Measurements from ENCODE around the gene STAT2.
"Not testable (repeated sequence)": the region's sequence is repeated elsewhere in the genome, so short reads cannot be mapped to it uniquely, and the experiment has no call there.

The STAT2 gene

DNA sequence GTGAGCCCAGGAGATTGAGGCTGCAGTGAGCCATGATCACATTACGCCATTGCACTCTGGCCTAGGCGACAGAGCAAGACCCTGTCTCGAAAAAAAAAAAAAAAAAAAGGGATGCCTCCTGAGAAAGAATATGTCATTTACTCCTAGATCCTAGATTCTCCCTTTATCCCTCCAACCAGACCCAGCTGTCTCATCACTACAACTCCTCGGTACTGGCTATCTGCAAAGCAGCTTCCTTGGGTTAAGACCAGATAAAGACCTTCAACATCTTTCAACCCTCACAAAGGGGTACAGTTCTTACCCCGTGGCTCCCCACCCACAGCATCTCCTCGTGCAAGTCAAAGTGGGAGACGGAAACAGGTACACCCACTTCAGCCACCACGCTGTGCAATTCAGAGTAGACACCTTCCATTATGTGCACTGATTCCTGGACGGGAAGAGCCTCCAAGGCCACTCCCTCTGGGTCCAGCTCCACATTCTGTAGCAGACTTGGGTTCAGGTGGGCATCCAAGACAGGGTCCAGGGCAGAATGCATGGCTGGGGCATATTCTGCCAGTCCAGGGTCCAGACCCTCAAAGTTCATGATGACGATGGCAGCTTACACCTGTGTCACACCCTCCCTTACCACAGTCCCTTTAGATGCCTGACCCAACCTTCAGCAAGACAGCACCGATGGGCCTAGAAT is 27.3 kb downstream of the STAT2 start:
- no peak for DNase-seq (ENCODE audit: low read depth in 2 of 3, low spot score in 1 of 3)

DNA sequence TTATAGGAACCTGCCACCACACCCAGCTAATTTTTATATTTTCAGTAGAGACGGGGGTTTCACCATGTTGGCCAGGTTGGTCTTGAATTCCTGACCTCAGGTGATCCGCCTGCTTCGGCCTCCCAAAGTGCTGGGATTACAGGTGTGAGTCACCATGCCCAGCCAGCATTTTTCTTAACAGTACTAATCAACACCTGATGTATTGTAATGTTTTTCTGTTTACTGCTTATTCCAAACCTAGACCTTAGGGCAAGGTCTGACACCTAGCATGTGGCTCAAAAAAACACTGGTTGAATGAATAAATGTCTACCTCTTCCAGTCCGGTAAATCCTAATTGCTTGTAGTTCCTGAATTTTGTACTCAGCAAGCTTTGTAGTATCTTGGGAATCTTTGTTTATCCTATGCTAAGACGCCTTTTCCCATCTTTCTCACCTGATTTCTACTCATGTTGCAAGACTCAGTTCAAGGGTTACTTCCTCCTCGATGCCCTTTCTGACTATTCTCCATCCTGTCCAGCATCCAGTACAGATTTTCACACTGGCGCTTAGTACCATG is 28.9 kb downstream of the STAT2 start:
- DNase-seq (ENCODE audit: low read depth in 2 of 3, low spot score in 1 of 3): no peak

GRCh38 chr12:56326533-56326932 is 33.4 kb downstream of the STAT2 start:
- DNase-seq (ENCODE audit: low read depth in 2 of 3, low spot score in 1 of 3): no peak

GRCh38 chr12:56326126-56326525 is 33.8 kb downstream of the STAT2 start:
- no peak for DNase-seq (ENCODE audit: low read depth in 2 of 3, low spot score in 1 of 3)

- no peak for DNase-seq (ENCODE audit: low read depth in 2 of 3, low spot score in 1 of 3)
These were observed 35.7 kb downstream of the STAT2 start for GRCh38 chr12:56324206-56324605.

GRCh38 chr12:56321610-56322009 is 38.3 kb downstream of the STAT2 start:
- not testable (repeated sequence) for DNase-seq (ENCODE audit: low read depth in 2 of 3, low spot score in 1 of 3)

- DNase-seq (ENCODE audit: low read depth in 2 of 3, low spot score in 1 of 3): no peak
These were observed 38.9 kb downstream of the STAT2 start for GRCh38 chr12:56321027-56321426.

DNA sequence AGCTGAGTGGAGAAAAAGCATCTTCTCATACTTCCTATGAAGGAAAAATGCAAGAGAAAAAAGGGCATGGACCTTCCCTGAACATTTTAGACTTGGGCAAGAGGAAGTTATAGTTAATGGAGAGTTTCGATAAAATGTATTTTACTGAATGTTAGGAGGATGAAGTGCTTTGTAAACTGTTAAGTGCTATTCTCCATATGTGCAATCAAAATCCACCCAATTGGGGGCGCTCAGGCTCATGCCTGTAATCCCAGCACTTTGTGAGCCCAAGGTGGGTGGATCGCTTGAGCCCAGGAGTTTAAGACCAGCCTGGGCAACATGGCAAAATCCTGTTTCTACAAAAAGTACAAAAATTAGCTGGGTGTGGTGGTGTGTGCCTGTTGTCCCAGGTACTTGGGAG is 42.2 kb downstream of the STAT2 start:
- no peak for DNase-seq (ENCODE audit: low read depth in 2 of 3, low spot score in 1 of 3)

GRCh38 chr12:56315622-56316473 is 44.1 kb downstream of the STAT2 start, which contains the start of gene CNPY2:
Gene CNPY2 (minus strand): TSS chr12:56315988. CDS start chr12:56315217, 771 bp downstream.
- peak; percentile 86 to 91 (median 89) for DNase-seq (ENCODE audit: low read depth in 2 of 3, low spot score in 1 of 3)

- no peak for DNase-seq (ENCODE audit: low read depth in 2 of 3, low spot score in 1 of 3)
These were observed 44.7 kb downstream of the STAT2 start for GRCh38 chr12:56315249-56315621.

DNA sequence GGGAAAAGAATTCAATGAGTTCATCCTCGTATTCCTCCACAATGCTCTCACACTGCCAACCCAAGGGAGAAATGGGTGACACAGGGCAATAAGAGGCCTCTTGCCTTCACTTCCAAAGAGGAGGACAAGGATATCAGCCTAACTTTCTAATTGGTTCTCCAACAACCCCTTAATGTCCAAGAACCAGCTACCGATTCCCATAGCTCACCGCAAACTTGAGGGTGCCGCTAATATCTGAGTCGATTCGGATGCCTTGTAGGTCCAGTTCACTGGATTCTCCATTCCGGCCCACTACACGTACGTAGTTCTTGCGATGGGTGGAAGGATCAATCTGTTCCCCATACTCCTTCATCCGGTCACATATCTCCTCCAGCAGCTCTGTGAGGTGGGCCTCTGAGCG is 48.9 kb downstream of the STAT2 start:
- no peak for DNase-seq (ENCODE audit: low read depth in 2 of 3, low spot score in 1 of 3)

DNA sequence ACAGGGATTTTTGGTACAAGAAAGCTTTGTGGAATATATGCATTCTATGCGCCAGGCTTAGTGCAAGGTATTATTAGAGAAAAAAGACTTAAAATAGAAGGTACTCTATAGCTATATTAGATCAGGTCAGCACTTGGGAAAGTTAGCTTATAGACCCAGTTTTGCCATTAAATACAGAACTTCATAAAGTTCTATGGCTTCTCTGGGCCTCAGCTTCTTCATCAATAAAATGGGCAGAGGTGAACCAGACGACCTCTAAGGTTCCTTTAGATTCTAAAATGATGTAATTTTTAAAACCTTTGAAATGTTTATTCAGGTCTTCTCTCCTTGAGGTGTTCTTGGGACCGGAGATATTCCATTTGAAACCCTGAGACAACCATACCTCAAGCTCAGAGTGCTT is 51.2 kb downstream of the STAT2 start:
- DNase-seq (ENCODE audit: low read depth in 2 of 3, low spot score in 1 of 3): no peak

- DNase-seq (ENCODE audit: low read depth in 2 of 3, low spot score in 1 of 3): no peak
These were observed 52.5 kb downstream of the STAT2 start for GRCh38 chr12:56307221-56307965.

DNA sequence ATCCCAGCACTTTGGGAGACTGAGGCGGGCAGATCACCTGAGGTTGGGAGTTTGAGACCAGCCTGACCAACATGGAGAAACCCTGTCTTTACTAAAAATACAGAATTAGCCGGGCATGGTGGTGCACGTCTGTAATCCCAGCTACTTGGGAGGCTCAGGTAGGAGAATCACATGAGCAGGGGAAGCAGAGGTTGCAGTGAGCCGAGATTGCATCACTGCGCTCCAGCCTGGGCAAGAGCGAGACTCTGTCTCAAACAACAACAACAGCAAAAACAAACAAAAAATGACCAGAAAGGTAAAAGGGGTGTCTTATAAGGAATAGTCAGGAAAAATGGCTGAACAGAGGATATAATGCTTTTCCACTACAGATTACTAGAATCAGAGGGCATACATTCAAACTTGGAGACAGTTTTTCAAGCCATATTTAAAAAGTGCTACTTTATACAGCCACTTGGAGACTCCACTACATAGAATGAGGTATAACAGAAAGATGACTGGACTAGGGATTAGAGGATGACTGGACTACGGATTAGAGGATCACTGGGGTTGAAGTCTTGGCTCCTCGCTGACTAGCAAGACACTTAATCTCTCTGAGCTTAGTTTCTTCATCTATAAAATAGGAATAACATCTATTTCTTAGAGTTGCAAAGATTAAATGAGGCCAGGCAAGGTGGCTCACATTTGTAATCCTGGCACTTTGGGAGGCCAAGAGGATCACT is 54.9 kb downstream of the STAT2 start:
- DNase-seq (ENCODE audit: low read depth in 2 of 3, low spot score in 1 of 3): no peak

DNA sequence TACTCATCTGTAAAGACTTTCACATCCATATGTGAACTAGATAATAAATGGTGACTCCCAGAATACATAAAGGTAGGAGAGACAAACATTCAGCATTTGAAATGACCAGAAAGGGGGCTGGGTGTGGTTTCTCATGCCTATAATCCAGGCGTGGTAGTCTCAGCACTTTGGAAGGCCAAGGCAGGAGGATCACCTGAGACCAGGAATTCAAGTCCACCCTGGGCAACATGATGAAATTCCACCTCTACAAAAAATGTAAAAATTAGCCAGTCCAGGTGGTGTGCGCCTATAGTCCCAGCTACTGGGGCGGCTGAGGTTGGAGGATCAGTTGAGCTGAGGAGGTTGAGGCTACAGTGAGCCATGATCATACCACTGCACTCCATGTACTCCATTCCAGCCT is 55.6 kb downstream of the STAT2 start:
- DNase-seq (ENCODE audit: low read depth in 2 of 3, low spot score in 1 of 3): no peak

DNA sequence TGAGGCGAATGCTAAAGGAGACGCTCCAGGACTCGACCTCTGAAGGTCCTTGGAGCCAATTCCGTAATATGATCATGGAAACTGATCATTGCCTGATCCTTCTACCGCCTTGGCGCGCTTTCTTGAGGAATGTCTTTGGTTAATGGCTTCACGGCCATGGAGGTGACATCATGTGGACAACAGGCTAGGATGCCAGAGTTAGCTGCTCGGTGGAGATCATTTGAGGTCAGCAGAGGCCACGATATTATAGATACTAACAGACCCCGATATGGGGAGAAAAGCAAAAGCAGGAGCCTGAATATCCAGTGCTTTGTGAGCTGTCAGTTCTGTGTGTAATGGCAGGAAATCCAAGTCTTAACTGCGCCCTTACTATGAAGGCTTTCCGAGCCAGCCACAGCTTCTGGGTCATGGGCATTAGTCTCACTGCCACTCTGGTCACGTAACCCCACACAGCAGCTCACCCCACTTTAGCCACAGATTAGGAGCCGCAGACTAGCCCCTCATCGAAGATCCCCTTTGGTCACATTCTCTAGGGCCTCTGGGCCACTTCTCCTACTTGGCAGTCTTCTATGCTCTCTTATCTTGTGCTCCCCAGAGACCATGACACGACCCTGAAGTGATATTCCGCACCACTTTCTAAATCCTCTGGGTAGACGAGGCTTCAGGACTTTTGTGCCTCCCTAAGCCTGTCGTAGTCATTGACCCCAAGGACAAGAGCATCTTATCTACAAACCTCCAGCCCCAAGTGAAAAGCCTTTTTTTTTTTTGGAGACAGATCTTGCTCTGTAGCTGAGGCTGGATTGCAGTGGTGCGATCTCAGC is 59.1 kb downstream of the STAT2 start:
- no peak for DNase-seq (ENCODE audit: low read depth in 2 of 3, low spot score in 1 of 3)

GRCh38 chr12:56299853-56300643 is 59.9 kb downstream of the STAT2 start, which contains the start of gene CS:
Gene CS (minus strand): TSS chr12:56300330. CDS start chr12:56300201, 129 bp downstream.
- DNase-seq (ENCODE audit: low read depth in 2 of 3, low spot score in 1 of 3): peak; percentile 96 to 99 (median 98)

DNA sequence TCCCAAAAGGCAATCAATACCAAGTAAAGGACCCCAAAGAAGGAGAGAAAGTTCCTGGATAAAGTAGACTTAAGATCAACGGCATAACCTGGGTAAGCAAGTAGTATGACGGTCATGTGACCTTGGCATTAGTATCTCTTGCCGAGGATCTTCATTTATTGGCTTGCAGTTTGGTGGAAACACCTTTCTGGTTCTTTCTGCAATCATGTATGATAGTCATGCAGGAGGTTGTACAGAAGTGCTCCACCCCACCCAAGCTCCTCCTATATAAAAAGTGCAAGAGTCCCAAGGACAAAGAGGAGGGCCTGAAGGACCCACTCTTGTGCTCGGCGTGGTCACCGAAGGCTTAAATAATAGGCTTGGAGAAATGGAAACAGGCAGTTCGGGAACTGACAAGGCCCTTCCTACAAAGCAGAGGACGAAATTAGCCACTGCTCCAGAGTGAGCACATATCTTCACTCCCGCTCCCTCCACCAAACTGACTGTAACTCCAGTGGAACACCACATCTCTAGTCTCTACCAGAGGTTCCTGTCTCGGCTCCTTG is 60.5 kb downstream of the STAT2 start:
- DNase-seq (ENCODE audit: low read depth in 2 of 3, low spot score in 1 of 3): no peak

DNA sequence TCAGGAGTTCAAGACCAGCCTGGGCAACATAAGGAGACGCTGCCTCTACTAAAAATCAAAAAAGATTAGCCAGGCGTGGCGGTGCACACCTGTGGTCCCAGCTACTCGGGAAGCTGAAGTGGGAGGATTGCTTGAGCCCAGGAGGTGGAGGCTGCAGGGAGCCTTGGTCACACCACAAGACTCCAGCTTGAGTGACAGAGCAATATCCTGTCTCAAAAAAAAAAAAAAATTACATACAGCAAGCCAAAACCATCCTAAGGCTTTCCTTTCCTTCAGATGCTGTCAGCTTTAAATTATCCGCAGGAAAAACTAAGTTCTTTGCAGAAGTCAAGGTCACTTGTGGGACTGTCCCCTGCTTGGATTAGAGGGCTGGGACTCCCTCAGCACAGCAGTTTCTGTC is 61.1 kb downstream of the STAT2 start:
- no peak for DNase-seq (ENCODE audit: low read depth in 2 of 3, low spot score in 1 of 3)
